K562 (cell line): ENCODE results near the gene MTHFR. TPM values are rescaled to one million over a fixed set of nuclear protein-coding genes. Genes with fewer than 3 reads are reported as not detected.

Experiments used
- CEBPZ ChIP-seq: fragments of 150-350 bp; IDR thresholded peaks from 2 replicates; pipeline ENCODE4 v1.6.1; 2014; ENCODE audit warnings: low read depth, mild to moderate bottlenecking, low read length, borderline replicate concordance
- CLOCK ChIP-seq: fragments of 250-450 bp; sonication (Bioruptor Pico); IDR thresholded peaks from 2 replicates; pipeline ENCODE4 v1.4.0; 2020; ENCODE audit warnings: mild to moderate bottlenecking, moderate library complexity, borderline replicate concordance
- CREBBP ChIP-seq: IDR thresholded peaks from one replicate; pipeline ENCODE4 v1.6.1; 2012; ENCODE audit warnings: low read depth, mild to moderate bottlenecking, control low read depth, inconsistent platforms, low read length
- GATAD2B ChIP-seq: fragments of 450-650 bp; IDR thresholded peaks from 2 replicates; pipeline ENCODE4 v1.6.1; 2017; ENCODE audit warnings: mild to moderate bottlenecking, borderline replicate concordance
- ILK ChIP-seq: fragments of 450-650 bp; IDR thresholded peaks from 2 replicates; pipeline ENCODE4 v1.6.1; 2016; ENCODE audit warnings: missing genetic modification characterization, low read depth, mild to moderate bottlenecking, missing compliant biosample characterization, moderate library complexity, borderline replicate concordance
- KDM5B ChIP-seq: fragments of 200-600 bp; sonication (generic); IDR thresholded peaks from 2 replicates; pipeline ENCODE4 v1.6.1; 2012; ENCODE audit warnings: low read depth, mild to moderate bottlenecking, moderate library complexity, low read length, control low read depth, inconsistent platforms; ENCODE audit not compliant: insufficient replicate concordance
- KLF16 ChIP-seq: IDR thresholded peaks from 2 replicates; pipeline ENCODE4 v1.6.1; 2016; ENCODE audit warnings: antibody characterized with exemption
- L3MBTL2 ChIP-seq: fragments of 450-650 bp; IDR thresholded peaks from 2 replicates; pipeline ENCODE4 v1.6.1; 2016; ENCODE audit warnings: mild to moderate bottlenecking, moderate library complexity
- MEF2A ChIP-seq: IDR thresholded peaks from 2 replicates; pipeline ENCODE4 v1.6.1; 2011; ENCODE audit warnings: low read depth, mild to moderate bottlenecking, low read length, moderate library complexity; ENCODE audit not compliant: control insufficient read depth
- MEIS2 ChIP-seq: fragments of 450-650 bp; IDR thresholded peaks from 2 replicates; pipeline ENCODE4 v1.6.1; 2014; ENCODE audit warnings: mild to moderate bottlenecking; ENCODE audit not compliant: partially characterized antibody
- NCOA6 ChIP-seq: fragments of 450-650 bp; IDR thresholded peaks from 2 replicates; pipeline ENCODE4 v1.6.1; 2017; ENCODE audit warnings: mild to moderate bottlenecking
- PTTG1 ChIP-seq: fragments of 450-650 bp; IDR thresholded peaks from 2 replicates; pipeline ENCODE4 v1.6.1; 2016; ENCODE audit warnings: low read depth, mild to moderate bottlenecking, missing genetic modification characterization, missing compliant biosample characterization
- RHOXF2B ChIP-seq: fragments of 250-450 bp; sonication (Bioruptor Pico); conservative IDR thresholded peaks from 2 replicates; pipeline ENCODE4 v1.5.1; 2021
- ZBED1 ChIP-seq: IDR thresholded peaks from 2 replicates; pipeline ENCODE4 v1.6.1; 2014
- ZEB2 ChIP-seq: fragments of 450-650 bp; IDR thresholded peaks from 2 replicates; pipeline ENCODE4 v1.6.1; 2016
- ZNF324 ChIP-seq: fragments of 250-450 bp; sonication (Bioruptor Pico); IDR thresholded peaks from 2 replicates; pipeline ENCODE4 v1.4.0; 2020; ENCODE audit warnings: mild to moderate bottlenecking
- ZNF354B ChIP-seq: fragments of 250-450 bp; sonication (Bioruptor Pico); IDR thresholded peaks from 2 replicates; pipeline ENCODE4 v1.4.0; 2020
- ZNF436 ChIP-seq: fragments of 250-450, 450-650 bp; sonication (Bioruptor Pico); formaldehyde crosslinking; IDR thresholded peaks from 2 replicates; pipeline ENCODE4 v1.7.0; 2020; ENCODE audit warnings: mild to moderate bottlenecking
- polyA plus RNA-seq, 8 experiments: library from polyadenylated mRNA; depleted of rRNA in 4 of 8; stranded (reverse) in 5 of 8; unstranded in 3 of 8; fragments of >200 nt; fragmentation: Nextera tagmentation in 2 of 8; fragmentation: Illumina TruSeq in 1 of 8; extraction: Ambion mirVana in 2 of 8; extraction: Trizol in 1 of 8; gene quantifications; 2 replicates each; pipeline versions ENCODE4 v1.2.1 to v1.2.3, GENCODE V29; 2011 to 2014; ENCODE audit warnings: inconsistent platforms in 1 of 8, missing spikeins in 1 of 8
- total RNA-seq, 7 experiments: library from RNA; depleted of rRNA in 6 of 7; stranded (reverse); fragments of >200 nt in 6 of 7; fragmentation: Illumina TruSeq in 2 of 7; extraction: Trizol in 2 of 7; gene quantifications; 2 replicates each; pipeline versions ENCODE4 v1.2.1 to v1.2.3, GENCODE V29; 2011 to 2021; ENCODE audit warnings: low replicate concordance in 1 of 7
- TF ChIP-seq, protein P1 (sequence below): sonication (generic); formaldehyde crosslinking; IDR thresholded peaks from 2 replicates; pipeline ENCODE4 v1.8.0; 2023; ENCODE audit warnings: mild to moderate bottlenecking, missing genetic modification reagents

The MTHFR gene
- total and polyA plus RNA-seq, 9 of the 15 experiments (the other 6 are each of a cell fraction or from before 2014, with no cell fraction given): 5.0 to 104 (median 62.6) TPM

DNA sequence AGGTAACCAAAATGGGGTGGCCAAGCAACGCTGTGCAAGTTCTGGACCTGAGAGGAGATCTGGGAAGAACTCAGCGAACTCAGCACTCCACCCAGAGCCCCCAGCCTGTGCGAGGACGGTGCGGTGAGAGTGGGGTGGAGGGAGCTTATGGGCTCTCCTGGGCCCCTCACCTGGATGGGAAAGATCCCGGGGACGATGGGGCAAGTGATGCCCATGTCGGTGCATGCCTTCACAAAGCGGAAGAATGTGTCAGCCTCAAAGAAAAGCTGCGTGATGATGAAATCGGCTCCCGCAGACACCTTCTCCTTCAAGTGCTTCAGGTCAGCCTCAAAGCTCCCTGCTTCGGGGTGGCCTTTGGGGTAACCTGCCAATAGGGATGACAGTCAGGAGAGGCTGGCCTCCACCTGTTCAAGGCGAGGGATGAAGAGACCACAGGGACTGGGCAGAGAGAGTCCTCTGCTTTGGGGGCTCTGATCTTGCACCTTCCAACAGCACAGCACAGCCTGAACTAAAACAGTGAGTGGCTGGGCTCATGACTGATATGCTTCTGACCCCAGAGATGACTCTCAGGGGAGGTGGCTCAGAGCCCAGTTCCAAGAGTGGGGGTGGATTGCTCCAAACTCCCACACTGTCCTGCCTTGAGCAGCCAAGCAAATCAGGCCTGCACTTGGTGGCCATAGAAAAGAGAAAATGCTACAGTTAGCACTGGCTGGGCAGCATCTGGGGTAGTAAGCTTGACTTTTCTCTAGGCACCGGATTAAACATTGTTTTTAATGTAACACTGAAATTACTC is 9.5 kb downstream of the MTHFR start (continued):
- peak; percentile 65; the same call in 1 of the 2 replicates for TF ChIP-seq ZNF354B (CRISPR knock-in tag)
- 0 out of 2 replicates have a peak, but pooled peaks have one; percentile 23 for TF ChIP-seq KLF16
- TF ChIP-seq MEIS2: peak; percentile 60
- no peak for TF ChIP-seq ZNF436 (CRISPR knock-in tag)
- no peak for TF ChIP-seq MEF2A
- no peak for TF ChIP-seq NCOA6
- no peak for TF ChIP-seq ZNF324 (CRISPR knock-in tag)
- TF ChIP-seq PTTG1 (tag): no peak
- no peak for TF ChIP-seq GATAD2B
- peak; percentile 35; the same call in 1 of the 2 replicates for TF ChIP-seq ZEB2
- TF ChIP-seq CREBBP: no peak
- TF ChIP-seq ILK (tag): no peak
- no peak for TF ChIP-seq RHOXF2B (CRISPR knock-in tag)
- TF ChIP-seq CEBPZ: no peak
- TF ChIP-seq, protein P1, sequence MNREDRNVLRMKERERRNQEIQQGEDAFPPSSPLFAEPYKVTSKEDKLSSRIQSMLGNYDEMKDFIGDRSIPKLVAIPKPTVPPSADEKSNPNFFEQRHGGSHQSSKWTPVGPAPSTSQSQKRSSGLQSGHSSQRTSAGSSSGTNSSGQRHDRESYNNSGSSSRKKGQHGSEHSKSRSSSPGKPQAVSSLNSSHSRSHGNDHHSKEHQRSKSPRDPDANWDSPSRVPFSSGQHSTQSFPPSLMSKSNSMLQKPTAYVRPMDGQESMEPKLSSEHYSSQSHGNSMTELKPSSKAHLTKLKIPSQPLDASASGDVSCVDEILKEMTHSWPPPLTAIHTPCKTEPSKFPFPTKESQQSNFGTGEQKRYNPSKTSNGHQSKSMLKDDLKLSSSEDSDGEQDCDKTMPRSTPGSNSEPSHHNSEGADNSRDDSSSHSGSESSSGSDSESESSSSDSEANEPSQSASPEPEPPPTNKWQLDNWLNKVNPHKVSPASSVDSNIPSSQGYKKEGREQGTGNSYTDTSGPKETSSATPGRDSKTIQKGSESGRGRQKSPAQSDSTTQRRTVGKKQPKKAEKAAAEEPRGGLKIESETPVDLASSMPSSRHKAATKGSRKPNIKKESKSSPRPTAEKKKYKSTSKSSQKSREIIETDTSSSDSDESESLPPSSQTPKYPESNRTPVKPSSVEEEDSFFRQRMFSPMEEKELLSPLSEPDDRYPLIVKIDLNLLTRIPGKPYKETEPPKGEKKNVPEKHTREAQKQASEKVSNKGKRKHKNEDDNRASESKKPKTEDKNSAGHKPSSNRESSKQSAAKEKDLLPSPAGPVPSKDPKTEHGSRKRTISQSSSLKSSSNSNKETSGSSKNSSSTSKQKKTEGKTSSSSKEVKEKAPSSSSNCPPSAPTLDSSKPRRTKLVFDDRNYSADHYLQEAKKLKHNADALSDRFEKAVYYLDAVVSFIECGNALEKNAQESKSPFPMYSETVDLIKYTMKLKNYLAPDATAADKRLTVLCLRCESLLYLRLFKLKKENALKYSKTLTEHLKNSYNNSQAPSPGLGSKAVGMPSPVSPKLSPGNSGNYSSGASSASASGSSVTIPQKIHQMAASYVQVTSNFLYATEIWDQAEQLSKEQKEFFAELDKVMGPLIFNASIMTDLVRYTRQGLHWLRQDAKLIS (CRISPR knock-in tag): no peak
- no peak for TF ChIP-seq CLOCK (CRISPR knock-in tag)
- peak; percentile 95 for TF ChIP-seq KDM5B
- TF ChIP-seq L3MBTL2: peak; percentile 57
- no peak for TF ChIP-seq ZBED1
